Measurements from ENCODE around the gene DDHD1.

Gene DDHD1

GRCh38 chr14:53034036-53034435, 119.1 kb downstream of the DDHD1 start:
- no peak for DNase-seq (ENCODE audit: low spot score)

GRCh38 chr14:53032838-53033390, 120.2 kb downstream of the DDHD1 start:
- no peak for DNase-seq (ENCODE audit: low spot score)

DNA sequence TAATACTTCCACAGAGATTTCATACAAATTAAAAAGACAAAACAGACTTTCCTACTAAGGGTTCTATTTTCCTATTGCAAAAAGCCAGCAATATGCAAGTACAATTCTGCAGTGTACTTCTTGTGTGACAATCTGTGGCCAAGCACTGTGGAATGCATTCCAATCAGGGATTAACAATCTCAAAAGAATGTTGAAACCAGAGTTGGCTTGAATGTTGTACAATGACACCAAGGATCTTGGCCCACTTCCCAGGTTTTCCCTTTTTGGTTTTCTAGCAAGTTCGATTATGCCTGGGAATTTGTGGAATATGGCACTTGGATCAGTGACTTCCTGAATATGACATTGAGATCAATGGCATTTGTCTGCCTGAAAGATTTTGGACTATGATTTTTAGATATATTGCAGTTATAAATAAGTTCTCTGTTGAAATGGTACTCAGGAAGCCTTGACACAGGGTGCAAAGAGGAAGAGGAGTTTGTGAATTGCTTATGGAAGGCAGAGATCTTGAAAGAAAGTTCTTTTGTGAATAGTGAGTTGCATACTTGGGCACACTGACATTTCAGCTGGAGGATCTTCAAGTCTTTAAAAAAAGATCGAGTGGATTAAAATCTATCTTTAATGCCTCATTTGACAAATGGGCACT, 120.8 kb downstream of the DDHD1 start:
- no peak for DNase-seq (ENCODE audit: low spot score)

GRCh38 chr14:53027562-53027961, 125.6 kb downstream of the DDHD1 start:
- no peak for DNase-seq (ENCODE audit: low spot score)

DNA sequence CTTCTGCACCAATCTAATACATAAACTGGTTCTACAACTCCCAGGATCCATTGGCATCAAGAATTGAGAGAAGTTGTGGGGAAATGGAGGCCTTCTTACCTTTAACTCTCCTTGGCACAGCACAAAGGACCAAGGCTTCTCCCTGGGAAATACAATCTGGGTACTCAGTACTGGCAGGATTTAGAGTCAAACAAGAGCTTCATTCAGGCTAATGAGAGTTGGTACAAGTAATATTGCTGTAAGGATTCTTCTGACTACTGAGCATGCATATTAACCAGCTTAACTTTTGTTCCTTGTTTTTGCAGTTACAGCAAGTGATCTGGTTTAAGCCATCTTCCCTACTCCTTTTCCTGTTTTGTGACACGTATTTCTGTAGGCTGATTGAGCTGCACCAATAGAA, 126.1 kb downstream of the DDHD1 start:
- no peak for DNase-seq (ENCODE audit: low spot score)

DNA sequence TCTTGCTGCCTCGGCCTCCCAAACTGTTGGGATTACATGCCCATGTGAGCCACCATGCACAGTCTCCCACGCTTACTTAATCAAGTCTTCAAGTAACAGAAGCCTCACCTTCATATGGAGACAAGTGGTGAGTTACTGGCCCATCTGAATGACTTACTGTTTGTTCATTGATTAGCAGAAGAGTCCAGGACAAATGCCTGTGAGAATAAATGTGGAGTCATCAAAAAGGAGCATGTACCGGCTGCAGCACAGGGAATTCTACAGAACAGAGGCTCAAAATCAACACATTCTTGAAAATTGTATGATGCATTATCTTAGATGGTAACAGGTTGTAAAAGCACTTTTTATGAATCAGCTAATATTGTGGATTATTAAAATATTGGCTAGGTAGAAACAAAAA, 129.8 kb downstream of the DDHD1 start:
- DNase-seq (ENCODE audit: low spot score) = no peak

GRCh38 chr14:53022593-53022992, 130.5 kb downstream of the DDHD1 start:
- no peak for DNase-seq (ENCODE audit: low spot score)

GRCh38 chr14:53020193-53020932, 132.8 kb downstream of the DDHD1 start:
- no peak for DNase-seq (ENCODE audit: low spot score)

DNA sequence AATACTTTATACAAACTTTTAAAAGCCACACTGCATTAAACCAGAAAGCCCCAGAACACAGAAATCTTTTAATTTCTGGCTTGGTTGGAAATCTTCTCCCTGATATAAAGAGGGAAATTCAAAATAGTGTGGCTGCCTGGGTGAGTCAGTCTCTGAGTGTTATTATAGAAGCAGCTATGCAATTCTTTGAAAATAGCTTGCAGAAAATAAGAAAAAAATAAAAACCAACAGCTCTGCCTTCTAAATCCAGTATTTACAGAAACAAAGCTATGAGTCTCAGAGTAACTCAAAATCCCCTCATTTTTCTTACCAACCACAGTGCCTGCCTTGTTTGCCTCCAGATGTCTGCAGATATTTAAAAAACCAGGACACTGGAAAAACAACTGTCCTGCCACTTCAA, 133.7 kb downstream of the DDHD1 start:
- DNase-seq (ENCODE audit: low spot score) = no peak

- DNase-seq (ENCODE audit: low spot score) = no peak
Measured at GRCh38 chr14:53017837-53018236, 135.3 kb downstream of the DDHD1 start.

DNA sequence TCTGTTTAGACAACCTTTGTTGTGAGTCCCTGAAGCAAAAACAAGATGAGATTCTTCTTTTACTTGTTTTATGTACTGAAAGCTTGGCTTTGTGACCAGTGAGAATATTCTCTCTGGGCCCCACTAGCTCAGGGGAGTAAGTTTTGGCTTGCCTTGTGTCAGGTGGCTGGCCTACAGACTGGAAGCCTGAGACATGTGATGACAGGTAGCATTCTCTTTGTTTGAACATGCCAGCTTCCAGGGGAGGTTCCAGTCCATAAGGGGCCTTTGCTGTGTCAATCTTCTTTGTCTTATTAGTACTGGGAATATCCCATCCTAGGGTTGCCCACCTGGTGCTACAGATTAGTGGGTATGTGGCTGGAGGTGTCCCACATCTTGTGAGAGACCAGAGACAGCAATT, 136.2 kb downstream of the DDHD1 start:
- no peak for DNase-seq (ENCODE audit: low spot score)

- DNase-seq (ENCODE audit: low spot score) = no peak
Measured at GRCh38 chr14:53016491-53016890, 136.6 kb downstream of the DDHD1 start.

DNA sequence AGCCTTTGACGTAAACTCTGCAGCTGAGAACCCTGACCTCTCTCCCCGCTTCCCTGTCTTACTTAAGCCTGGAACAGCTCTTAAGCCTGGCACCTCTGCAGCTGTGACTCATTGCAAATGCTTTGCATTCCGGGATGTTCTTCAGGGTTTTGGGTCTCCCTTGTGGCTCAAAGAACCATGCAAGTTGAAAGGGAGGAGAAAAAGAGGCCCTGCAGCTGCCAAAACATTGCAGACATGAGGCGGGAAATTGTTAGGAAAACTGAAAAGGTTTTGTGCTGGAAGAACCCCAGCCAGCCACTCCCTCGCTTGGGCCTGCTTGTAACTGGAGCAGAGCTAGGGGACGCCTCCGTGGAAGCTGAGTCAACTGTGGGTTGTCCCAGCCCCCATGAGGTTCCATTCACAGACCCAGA, 142.1 kb downstream of the DDHD1 start:
- DNase-seq (ENCODE audit: low spot score) = no peak

- DNase-seq (ENCODE audit: low spot score) = no peak
Measured at GRCh38 chr14:53010193-53011040, 142.7 kb downstream of the DDHD1 start.

DNA sequence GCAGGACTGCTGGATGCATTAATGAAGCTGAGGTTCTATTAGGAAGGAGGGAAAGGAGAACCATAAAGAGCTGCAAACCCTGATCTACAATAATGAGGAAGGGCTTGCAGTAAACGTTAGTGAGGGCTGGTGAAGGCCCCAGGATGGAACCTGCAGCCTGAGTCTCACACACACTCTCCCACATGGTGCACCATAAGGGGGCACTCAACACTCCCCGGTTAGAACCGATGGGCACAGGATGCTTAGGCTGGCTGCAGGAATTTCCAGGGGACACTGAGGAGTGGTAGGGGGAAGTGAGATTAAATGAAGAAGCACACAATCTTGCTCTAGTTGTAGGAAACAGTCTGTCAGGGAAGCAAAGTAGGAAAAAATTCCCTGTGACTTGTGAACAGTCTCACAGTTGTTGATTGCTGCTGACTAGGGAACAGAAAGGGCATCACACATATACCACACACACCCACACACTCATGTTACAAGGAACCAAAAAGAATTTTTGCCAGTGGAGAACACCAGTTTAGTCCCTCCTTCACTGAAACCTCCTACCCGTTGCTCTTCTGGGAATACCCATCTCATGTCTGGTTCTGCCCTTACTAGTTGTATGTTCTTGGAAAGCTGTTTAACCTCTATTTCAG, 146.1 kb downstream of the DDHD1 start:
- DNase-seq (ENCODE audit: low spot score) = no peak

- DNase-seq (ENCODE audit: low spot score) = no peak
Measured at GRCh38 chr14:53004976-53005375, 148.1 kb downstream of the DDHD1 start.

DNA sequence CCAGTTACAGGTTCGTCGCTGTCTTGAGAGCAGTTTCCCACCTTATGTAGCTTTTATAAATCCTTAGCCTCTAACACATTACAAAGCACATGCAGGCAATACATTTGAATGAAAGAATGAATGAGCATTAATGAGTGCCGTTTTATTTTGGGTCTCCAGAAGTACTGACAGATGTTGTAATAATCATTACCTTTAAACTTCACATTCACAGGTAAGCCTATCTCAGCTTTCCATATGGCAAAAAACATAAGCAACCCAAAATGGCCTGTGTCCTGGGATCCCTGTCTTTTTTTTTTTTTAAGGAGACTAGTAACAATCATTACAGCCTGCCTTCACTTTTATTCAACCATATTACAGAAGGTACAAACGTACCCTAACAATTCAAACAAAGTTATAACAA, 149.3 kb downstream of the DDHD1 start:
- DNase-seq (ENCODE audit: low spot score) = no peak

DNA sequence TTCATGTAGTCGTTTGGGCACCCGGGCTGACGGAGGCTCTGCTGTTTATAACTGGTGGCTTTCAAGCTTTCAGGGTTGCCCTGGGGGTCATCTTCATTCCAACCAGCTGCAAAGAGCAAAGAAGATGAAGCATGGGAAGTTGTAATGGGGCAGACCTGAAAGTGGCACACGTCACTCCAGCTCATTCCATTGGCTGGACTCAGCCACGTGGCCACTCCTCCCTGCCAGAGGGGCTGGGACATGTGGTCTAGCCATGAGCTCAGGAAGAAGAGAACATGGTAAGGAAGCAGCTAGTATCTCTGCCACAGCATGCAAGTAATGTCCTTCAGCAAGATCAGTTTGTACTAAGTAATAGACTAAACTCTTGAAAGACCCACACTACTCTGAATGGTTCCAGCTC, 150.5 kb downstream of the DDHD1 start:
- DNase-seq (ENCODE audit: low spot score) = no peak

DNA sequence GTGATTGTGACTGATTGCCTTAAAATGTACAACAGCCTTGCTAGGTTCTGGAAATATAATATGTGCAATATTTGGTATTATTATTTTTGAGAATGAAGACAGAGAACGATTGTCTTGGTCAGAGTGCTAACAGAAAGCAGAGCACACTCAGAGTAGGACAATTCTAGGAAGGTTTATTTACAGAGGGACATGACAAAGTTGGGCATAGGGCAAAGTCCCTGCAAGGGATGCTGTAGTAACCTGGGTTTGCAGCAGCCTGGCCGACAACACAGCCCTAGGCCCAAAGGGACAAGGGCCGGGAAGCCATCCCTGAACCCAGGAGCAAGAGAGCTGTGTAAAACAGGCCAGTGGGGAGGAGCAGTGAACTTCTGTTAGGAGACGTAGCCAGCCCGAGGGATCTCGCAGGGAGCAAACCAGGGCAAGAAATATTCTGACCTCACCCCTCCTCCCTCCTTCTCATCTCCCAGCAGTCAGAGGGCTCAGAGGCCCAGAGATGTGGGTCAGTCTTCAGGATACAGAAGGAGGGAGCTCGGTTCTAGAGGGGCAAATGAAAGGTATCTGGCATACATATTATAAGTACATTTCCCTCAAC, 151.2 kb downstream of the DDHD1 start:
- no peak for DNase-seq (ENCODE audit: low spot score)

DNA sequence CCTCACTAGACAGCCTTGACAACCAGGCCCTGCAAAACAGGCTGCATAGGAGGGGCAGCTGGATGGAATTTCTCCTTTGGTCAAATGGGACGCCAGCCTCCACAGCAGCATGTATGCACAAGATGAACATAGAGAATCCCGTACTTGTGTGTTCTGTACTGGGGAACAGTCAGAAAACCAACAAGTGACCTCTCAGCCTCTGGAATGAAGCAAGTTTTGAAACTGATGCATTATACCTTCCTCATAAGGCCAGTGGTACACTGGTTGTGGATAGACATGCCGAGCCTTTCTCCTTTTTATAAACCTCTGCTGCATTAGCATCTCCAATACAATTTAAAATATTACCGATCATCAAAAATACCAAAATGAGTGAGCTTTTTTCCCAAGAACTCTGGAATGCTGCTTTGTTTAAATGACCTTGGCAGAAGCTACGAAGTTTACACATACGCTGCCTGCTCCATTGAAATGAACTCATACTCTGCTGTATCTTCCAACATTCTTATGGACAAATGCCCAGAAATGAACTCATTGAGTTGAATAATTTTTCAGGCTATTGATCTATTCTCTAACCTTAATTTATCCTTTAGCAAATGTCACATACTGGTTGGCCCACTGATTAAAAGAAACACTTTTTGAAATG, 154.6 kb downstream of the DDHD1 start:
- DNase-seq (ENCODE audit: low spot score) = no peak

- no peak for DNase-seq (ENCODE audit: low spot score)
Measured at GRCh38 chr14:52996493-52996892, 156.6 kb downstream of the DDHD1 start.
